ENCODE measurements around the gene AQP2.

AQP2 gene, protein sequence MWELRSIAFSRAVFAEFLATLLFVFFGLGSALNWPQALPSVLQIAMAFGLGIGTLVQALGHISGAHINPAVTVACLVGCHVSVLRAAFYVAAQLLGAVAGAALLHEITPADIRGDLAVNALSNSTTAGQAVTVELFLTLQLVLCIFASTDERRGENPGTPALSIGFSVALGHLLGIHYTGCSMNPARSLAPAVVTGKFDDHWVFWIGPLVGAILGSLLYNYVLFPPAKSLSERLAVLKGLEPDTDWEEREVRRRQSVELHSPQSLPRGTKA

GRCh38 chr12:49950273-49951251 is at the start of gene AQP2:
Gene AQP2 (plus strand): TSS chr12:49950737. CDS start chr12:49950831, 94 bp downstream.
- DNase-seq: no peak

DNA sequence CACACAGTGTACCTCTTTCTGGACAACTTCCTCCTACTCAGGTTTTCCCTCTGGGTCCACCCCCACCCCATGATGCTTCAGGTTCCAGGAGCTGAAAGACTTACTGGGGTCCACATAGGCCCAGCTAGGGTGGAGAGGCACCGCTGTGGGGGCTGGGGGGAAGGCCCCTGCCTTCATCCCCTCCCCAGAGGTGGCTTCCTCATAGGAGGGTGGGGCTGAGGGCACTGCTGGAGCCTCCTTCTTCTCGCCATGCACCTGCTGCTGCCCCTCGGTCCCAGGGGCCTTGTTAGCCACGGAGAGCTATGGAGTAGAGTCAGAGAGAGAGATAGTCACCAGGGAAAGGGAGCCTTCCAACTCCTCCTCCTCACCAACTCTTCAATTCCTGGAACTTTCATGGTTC is 49.5 kb upstream of the AQP2 start:
- no peak for DNase-seq

- no peak for DNase-seq
These were observed 48.6 kb upstream of the AQP2 start for GRCh38 chr12:49901986-49902385.

DNA sequence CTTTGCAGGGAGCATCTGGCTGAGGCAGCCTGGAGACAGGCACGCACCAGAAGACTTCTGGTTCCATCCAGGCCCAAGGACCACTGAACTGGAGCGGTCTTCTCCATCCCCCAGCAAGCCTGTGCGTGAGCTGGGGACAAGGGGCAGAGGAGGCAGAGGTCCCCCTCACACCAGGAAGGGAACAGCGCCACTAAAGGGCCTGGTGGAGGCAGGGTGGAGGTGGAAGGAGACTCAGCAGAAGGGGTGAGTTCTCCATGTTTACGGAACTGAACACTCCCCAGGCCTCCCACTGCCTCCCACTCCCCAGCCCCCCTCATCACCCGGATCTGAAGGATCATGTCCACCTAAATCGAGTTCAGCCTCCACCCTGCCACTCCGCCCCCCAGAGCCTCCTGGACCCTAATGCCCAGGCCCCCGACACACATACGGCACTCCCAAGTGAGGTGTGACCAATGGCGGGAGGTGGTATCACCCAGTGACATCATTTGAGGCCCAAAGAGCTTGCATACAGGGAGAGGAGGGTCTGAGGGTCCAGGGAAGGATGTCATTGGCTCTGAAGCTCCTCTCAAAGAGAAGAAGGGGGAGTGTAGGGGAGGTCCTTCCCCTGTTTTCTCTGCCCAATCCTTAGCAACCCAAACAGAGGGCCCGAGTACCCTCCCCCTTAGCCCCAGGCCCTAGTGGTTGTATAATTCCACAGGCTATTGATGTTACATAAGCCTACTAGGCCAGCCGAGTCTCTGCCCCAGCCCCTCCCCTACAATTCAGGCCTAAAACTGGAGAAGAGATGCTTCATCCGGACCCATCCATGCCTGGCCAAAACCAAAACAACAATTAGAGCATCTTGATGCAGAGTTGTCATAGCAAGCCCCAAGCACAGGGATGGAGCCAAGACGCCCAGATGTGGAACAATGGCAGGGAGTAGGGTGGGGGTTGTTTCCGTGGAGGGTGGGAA is 47.9 kb upstream of the AQP2 start:
- no peak for DNase-seq

DNA sequence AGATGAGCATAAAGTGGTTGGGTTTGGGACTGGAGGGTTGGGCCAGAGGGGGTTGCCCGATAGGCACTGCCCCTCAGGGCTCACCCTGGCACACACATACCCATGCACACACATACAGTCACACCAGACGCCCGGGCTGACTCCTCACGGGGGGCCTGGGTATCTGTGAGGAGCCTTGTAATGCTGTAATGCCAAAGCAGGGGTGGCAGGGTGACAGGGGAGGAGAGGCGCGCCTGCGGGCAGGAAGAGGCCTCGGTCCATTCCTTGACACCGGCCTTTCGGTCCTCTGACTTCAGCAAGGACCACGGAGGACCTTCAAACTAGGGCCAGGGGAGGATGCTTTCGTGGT is 47.2 kb upstream of the AQP2 start:
- DNase-seq: no peak

GRCh38 chr12:49903700-49904423 is 46.7 kb upstream of the AQP2 start, which contains the start of gene FAIM2:
Gene FAIM2 (minus strand): TSS chr12:49903900. CDS start chr12:49903792, 108 bp downstream.
- no peak for DNase-seq

DNA sequence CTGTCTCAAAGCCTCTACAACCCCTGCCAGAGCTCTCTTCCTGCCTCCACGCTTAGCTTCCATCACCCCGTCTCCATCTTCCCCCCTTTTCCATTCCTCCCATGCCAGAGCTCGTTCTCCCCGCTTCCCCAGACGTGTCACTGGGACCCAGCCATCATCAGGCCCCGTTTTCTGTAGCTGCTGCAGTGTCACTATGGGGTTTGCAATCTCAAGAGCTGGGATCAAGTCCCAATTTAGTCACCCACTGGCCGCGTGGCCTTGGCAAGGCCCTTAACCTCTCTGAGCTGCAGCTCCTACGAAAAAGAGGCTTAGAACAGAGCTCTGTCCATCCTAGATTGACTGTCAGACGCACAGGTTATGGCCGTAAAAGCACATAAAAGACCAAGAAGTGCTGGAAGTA is 45.9 kb upstream of the AQP2 start:
- DNase-seq: no peak

DNA sequence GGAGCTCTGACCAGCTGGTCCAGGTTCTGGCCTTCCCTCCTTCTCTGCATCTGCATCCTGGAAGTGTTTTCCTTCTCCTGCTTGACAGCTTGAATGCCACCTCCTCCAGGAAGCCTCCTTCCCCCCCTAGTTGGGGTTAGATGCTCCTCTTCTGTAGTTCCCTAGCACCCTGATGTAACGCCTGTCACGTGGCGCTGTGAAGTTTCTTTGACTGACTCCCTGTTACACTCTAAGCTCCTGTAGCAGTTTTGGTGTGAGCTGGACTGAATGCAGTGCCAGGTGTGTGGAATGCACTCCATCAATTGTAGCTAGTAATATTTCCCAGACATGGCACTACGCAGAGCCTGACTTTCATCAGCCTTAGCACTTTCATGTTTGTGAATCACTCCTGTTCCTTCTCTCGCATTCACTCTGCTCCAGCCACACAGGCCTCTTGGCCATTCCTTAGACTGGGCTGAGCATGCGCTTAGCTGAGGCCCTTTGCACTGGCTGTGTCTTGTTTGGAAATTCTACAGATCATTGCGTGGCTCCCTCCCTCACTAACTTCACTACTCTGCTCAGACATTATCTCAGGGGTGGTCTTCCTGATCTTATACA is 44.7 kb upstream of the AQP2 start:
- no peak for DNase-seq

DNA sequence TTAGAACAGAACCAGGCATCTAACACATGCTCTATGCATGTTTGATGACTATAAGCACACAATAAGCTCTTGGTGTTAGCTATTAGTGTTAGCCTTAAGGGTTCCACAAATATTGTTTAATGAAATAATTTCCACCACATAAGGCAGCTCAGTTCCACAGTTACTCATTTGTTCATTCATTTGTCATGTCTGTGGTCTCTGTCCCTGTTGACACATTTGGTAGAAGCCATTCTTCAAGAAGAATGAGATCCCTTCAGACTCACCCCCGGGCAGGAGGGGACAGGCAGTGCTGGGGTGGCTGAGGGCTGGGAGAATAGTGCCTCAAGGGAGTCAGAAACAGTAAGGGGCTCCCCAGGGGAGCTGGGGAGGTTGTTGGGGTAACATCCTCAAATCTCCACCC is 43.2 kb upstream of the AQP2 start:
- no peak for DNase-seq

DNA sequence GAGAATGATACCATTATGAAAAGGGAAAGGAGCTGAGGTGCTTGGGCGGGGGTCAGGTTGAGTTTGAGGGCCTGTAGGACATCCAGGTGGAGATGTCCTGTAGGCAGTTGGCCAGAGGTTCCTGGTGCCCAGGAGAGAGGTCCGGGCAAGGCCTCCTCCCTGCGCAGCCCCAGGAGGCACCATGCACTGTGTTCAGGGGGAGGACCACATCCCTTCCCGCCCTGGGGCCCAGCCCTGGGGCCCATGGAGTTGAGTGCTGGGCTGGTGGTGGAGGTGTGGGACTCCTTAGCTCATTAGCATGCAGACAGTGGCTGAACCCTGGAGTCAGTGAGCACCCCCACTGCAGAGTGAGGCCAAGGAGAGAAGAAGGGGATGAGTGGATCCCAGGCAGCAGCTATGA is 41.2 kb upstream of the AQP2 start:
- no peak for DNase-seq

DNA sequence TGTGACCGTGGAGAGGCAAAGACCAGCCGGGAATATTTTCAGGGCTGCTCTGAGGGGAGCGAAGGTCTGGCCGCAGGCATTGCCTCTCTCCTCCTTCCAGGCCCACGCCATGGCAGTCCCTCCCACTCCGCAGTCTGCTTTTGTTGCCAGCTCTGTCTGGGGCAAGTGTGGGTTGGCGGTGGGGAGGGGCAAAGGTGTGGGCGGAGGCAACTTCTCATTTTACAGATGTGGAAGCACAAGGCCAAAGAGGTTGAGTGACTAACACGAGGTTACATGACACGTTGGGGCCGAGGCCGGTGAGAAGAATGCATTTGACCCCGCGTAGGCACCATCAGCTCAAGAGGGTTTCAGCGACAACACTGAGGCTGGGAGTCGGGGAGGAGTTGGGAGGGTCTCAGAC is 40.7 kb upstream of the AQP2 start:
- no peak for DNase-seq

DNA sequence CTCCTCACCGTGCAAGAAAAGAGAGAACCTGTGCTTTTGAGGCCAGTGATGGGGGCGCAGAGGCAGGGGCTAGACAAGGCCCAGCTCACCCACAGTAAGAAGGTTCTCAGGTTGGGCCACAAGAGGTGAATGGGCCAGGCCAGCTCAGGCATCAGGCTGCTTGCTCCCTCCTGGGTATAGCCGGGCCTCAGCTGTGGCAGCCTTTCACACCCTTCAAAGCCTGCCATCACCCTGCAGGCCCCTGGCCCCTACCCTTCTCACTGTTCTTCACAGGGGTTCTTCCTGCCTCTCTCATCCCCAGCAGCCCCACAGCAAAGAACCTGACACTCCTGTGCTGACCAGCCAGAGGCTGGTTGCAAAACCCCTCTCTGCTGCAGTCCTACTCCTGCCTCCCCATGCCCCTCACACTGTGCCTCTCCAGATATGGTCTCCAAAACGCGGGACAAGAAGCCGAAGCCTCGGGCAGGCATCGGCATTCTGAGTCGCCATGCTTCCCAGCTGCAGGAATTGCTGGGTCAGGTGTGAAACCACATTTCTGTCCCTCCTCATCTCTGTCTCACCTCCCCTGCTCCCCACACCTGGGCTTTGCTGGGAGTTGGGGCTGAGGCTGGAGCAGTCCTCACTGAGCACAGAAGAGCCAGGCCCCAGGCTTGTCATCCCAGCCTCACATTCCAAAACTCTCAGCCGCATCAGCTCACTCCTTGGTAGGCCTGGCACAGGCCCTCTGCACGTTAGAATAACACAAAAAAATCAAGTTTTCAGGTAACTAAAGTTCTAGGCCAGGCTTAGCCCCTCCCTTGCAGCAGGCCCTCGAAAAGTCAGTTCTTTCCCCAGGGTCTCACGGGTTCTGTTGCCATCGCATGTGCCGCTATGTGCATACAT is 40.0 kb upstream of the AQP2 start:
- DNase-seq: no peak

- no peak for DNase-seq
These were observed 39.3 kb upstream of the AQP2 start for GRCh38 chr12:49911213-49911605.

- no peak for DNase-seq
These were observed 37.9 kb upstream of the AQP2 start for GRCh38 chr12:49912345-49913255.

DNA sequence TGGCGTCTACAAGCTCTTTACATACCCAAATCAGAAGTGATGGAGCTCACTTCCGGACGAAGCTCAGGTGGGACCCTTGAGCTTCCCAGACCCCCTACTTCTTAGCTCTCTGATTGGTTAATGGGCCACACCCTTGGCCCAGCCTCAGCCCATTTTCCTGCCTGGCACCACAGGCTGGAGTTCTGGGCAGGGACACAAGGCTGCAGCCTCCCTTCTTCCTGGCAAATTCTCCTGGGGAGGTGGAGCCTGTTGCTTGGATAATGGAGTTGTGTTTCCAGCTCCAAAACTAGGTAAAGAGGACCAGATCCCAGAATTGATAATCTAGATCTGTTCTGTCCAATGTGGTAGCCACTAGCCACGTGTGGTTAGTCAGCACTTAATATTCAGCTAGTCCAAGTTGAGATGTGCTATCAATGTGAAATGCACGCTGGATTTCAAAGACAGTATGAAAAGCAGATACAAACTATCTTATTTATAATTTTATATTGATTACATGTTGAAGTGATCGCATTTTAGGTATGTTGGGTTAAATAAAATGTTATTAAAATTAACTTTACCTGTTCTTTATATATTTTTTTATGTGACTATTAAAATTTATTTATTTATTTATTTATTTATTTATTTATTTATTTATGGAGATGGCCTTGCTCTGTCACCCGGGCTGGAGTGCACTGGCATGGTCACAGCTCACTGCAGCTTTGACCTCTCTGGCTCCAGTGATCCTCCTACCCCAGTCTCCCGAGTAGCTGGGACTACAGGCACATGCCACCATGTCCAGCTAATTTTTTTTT is 34.2 kb upstream of the AQP2 start:
- DNase-seq: no peak

- DNase-seq: no peak
These were observed 33.3 kb upstream of the AQP2 start for GRCh38 chr12:49917166-49917787.

DNA sequence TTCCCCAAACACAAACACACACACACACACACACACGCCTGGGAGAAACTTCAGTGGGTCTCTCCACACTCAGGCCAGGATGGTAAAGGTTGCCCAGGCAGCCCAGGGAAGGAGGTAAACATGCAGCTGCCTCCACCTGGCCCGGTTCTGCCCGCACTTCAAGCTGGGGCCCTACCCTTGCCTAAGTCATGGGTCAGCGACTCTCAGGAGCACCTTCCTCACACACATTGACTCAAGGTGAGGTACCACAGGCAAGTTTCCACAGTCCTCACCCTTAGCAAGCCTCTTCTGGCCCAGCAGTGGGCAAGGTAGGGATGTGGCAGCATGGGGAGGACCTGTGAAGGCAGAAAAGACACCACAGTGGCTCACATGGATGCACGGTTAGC is 32.8 kb upstream of the AQP2 start:
- DNase-seq: no peak

- no peak for DNase-seq
These were observed 30.2 kb upstream of the AQP2 start for GRCh38 chr12:49920241-49920914.

Measured in NCI-H2081 treated with DMSO at 0.1 percent for 48 hours (cell line).